ENCODE data around the gene PPP3CA.

GRCh38 chr4:101050088-101050836 lies 297.1 kb downstream of the PPP3CA start:
- TF ChIP-seq CTCF (IDR thresholded peaks at IDR 0.05) (no peak), POLR2A (IDR thresholded peaks at IDR 0.05) (no peak)

All from lower leg skin (tissue), 3 donors.